HG03521 (cell line): ENCODE data around the gene KCNAB1.
A peak's percentile ranks its signal among the peaks of the same experiment; 100 is the strongest.
"Not testable (repeated sequence)": the region's sequence is repeated elsewhere in the genome, so short reads cannot be mapped to it uniquely, and the experiment has no call there.

Experiments
- ATAC-seq: cut with Tn5 transposase; IDR thresholded peaks from one replicate; pipeline ENCODE4 v1.9.1; 2021; ENCODE audit warnings: mild to moderate bottlenecking, moderate library complexity; ENCODE audit not compliant: unreplicated experiment

Gene KCNAB1

DNA sequence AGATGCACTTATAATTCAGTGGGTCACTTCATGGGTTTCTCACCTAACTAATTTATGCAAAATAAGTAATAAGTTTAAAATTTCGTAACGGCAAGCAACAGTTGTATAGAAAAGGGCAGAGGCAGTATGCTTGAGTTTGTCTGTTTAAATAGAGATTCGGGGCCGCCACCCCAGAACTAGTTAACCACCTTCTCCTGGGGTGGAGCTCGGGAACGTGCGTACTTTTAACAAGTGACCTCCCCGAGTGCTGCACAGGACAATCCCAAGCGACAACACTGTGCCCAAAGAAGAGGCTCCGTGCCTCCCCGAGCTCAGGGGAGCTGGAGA is 434.1 kb downstream of the KCNAB1 start:
- ATAC-seq = no peak

DNA sequence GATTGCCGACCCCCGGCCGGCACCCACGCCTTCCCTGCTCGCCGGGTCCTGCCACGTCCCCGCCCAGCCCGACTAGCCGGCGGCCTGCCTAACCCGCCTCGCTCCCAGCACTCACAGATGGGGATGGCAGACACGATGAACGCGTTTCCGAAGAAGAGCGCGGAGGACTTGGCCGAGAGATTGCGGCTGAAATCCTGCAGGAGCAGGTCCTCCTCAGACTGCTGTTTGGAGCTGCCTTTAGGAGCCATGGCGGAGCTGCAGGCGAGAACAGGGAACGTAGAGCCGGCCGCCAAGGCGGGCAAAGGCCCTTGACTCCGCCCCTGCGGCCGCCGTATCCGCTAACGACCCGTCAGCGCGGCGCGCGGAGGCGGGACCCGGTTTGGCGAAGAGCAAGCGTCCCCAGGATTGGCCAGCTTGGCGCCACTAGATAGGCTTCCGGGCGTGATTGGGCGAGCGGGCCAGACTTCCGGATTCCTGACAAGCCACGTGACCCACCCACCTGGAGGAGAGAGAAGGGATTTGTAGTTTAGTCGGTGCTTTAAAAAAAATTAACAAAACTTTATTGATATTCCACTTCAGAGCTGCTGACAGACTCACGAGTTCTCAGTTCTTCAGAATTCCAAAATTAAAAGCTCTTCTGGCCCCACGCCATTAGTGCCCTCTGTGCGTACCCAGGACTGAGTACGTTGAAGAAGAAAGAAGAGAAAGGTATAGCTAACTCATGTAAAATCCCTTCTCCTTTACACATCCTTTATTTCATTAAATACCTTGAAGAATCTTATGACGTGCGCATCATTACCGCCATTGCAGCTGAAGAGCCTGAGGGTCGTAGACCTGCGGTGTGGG is 434.7 kb downstream of the KCNAB1 start, which contains the start of gene SSR3:
TSS of gene SSR3 (minus strand) at position 276 of the 846 bp plus-strand sequence. CDS start at position 248, 28 bp downstream.
- peak; percentile 100 for ATAC-seq

DNA sequence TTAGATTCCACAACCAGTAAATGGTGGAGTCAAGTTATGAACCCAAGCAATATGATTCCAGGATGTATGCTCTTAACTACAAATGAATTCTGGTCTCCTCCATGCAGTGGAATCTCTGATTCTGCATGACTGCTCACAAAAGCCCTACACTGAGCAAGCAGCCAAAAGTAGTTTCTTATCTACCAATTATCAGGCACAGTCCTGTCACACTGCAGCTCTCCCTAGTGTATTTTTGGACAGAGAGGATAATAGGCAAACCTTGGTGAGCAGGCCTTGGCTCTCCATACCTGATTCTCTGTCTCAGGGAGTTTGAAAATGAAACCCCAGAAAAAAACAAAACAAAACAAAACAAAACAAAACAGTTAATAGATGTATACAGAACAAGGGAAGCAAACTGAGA is 438.0 kb downstream of the KCNAB1 start:
- ATAC-seq = no peak

DNA sequence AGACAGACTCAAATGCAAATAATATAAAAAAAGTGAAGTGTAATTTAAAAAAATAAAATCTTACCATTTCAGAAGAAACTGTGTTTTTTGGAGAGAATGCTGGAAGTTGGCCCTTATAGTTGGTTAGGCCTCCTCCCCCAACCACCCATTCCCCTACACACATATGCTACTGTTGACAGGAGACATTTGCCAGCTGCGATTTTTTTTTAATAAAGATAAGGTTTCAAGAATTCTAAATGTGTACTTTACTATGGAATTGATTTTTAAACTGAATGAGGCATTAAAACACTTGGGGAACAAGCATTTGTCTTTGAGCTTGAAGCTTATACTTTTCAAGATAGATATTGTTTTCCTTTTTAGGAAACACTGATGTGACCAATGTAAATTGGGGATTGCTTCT is 438.9 kb downstream of the KCNAB1 start:
- no peak for ATAC-seq

DNA sequence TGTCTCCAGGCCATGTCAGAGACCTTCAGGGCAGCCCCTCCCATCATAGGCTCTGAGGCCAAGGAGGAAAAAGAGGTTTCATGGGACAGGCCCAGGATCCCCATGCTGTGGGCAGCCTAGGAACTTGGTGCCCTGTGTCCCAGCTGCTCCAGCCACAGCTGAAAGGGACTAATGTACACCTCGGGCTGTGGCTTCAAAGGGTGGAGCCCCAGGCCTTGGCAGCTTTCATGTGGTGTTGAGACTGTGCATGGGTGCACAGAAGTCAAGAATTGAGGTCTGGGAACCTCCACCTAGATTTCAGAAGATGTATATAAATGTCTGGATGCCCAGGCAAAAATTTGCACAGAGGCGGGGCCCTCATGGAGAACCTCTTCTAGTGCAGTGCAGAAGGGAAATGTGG is 441.2 kb downstream of the KCNAB1 start:
- ATAC-seq = no peak

DNA sequence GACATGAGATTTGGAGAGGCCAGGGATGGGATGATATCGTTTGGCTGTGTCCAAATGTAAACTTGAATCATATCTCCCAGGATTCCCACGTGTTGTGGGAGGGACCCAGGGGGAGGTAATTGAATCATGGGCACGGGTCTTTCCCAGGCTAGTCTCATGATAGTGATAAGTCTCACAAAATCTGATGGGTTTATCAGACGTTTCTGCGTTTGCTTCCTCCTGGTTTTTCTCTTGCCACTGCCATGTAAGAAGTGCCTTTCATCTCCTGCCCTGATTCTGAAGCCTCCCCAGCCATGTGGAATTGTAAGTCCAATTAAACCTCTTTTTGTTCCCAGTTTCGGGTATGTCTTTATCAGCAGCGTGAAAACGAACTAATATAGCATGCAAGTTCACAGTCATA is 442.1 kb downstream of the KCNAB1 start:
- ATAC-seq = not testable (repeated sequence)

DNA sequence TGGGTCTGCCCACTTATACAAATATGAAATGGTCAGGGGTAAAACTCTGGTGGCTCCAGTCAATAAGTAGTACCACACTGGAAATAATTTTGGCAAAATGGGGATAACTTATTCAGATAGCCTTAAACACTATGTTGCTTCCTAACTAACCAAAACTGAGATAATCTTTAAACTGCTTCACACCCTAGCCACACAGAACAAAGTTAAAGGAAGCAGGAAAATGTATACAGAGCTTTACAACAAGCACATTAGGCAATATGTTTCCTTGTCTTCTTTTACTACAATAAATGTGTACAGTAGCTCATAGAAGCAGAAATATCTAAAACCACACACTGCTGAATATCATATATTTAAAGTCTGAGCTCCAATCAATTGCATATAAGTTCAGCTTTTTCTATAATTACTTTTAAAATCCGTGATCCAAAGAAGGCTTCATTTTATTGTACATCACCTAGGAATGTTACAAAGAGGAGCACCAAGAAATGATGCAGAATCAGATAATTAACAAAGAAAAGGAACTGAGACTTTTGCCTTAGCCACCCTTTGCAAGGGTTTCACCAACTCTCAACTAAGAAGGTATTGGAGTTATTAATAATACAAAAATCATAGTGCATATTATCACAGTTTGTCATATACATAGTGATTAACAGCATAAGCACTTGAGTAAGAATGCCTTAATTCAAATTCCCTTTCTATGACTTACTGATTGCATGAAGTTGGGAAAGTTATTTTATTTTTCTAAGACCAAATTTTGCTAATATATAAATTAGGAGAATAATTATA is 443.7 kb downstream of the KCNAB1 start:
- ATAC-seq = no peak

DNA sequence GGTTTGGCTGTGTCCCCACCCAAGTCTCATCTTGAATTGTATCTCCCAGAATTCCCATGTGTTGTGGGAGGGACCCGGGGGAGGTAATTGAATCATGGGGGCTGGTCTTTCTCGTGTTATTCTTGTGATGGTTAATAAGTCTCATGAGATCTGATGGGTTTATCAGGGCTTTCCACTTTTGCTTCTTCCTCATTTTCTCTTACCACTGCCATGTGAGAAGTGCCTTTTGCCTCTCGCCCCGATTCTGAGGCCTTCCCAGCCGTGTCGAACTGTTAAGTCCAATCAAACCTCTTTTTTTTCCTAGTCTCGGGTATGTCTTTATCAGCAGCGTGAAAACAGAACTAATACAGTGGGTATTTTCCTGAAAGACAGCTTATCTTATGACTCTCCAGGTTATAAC is 448.6 kb downstream of the KCNAB1 start:
- not testable (repeated sequence) for ATAC-seq

DNA sequence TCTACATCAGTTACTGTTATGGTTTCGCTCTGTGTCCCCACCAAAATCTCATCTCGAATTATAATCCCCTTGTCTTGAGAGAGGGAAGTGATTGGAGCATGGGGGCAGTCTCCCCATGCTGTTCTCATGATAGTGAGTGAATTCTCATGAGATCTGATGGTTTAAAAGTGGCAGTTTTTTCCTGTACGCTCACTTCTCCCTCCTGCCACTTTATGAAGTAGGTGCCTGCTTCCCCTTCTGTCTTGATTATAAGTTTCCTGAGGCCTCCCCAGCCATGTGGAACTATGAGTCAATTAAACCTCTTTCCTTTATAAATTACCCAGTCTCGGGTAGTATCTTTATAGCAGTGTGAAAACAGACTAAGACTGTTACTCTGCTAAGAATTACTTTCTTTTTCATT is 449.5 kb downstream of the KCNAB1 start:
- not testable (repeated sequence) for ATAC-seq

DNA sequence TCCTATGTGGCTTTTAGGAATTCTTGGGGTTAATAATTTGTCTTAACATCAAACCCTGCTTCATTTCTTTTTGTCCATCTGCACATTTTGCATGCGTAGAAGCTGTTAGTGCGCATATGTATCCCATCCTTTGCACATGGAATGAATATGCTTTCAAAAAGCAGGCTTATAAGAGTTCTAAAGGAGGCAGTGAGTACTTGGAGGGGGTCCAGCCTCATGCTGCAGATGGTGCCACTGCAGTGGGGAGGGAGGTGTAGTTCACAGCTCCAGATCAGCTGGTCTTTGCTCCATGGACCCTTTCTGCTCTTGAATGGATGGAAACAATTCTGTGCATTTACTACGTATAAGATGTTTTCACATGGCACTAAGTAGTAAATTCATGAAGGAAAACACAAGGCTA is 455.3 kb downstream of the KCNAB1 start:
- ATAC-seq = no peak

DNA sequence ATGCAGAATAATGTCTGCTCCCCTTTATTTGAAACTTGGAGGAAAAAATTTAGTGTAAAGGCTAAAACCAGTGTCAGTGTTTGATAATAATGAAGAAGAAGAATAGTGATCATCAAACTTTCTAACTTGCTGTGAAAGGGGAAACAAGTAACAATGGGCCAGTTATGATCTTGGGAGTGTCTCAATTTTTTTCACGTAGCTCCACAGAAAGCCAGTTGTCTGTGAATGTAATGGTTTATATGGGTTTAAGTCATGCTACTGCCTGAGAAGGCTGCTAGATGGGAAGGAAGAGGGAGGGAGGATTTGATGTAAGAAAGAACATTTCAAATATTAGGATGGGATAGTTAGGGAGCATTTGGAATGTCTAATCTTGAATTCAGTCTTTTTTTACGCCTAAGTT is 455.7 kb downstream of the KCNAB1 start:
- no peak for ATAC-seq

DNA sequence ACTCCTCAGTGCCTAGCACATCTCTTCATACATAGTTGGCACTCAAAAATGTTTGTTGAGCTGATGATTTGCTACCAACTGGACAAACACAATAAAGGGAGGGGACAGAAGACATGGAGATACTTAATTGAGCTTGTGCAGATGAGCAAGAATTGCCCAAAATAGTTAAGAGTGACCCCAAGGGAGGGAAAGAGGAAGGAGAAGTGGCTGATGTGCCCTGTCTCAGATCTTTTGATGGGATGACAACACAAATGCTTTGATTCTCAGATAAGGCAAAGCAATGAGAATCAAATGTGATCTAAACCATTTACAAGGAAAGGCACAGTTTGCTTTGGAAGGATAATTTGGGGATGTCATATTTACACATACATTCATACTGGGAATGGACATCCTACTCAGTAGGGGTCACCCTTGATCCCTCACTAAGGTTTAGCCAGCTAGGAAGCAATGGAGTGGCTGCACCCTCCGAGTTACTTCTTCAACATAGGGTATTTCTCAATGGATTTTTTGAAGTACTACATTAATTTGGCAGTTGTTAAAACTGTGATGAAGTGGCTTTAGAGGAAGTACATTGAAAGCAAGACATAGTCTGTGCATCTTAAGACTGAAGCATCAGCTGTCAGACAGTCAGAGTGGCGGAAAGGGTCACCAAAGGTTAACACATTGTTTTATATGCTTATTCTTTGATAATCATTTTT is 456.4 kb downstream of the KCNAB1 start:
- no peak for ATAC-seq

DNA sequence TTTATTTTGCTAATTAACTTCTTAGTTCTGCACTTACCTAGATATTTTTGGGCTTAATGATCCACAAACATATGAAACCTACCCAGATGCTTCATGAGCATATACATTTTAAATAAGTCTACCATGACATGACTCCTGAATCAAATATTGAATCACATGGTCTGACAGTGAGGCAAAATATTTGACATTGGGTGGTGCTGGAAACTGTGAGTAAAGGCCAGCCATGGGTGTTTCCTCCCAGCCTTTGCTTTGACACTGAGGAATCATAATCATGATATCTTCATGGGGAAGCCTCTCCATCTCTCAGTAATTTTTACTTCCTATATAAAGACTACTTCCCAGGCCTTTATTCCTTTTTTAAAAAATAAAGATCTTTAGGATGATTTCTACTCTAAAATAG is 457.4 kb downstream of the KCNAB1 start:
- no peak for ATAC-seq

DNA sequence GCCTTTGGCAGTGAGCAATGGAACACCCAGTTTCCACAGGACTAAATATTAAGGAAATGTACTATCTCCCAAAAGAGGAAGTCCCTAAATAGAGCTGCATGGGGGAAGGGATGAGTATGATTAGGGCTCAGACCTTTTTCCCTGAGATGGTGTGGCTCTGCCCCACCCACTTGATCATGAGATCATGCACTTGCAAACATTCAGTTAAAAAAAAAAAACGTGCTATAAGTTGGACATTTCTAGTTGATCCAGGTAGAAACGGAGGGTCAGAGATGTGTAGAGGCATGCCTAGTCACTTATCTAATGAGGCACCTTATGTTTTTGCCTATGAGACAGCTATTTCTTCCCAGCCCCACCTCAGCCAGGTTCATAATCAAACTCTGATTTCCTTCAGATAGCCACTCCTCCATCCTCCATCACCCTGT is 459.1 kb downstream of the KCNAB1 start:
- no peak for ATAC-seq

DNA sequence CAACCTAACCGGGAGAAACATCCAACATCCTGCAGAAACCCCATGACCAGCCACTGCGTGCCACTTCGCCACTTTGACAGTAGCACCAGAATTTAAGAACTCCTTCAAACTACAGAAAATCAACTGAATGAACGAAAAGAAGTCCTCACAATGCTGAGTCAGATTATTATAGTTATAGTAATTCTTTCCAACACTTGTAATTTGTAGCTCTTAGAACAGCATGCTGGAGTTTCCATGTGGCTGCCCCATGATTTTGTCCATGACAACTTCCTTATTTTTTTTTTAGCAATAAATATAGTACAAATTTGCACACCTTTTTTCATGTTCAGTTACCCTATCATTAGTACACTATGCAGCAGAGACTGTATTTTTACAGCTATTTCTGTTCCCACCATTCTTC is 460.7 kb downstream of the KCNAB1 start:
- no peak for ATAC-seq

DNA sequence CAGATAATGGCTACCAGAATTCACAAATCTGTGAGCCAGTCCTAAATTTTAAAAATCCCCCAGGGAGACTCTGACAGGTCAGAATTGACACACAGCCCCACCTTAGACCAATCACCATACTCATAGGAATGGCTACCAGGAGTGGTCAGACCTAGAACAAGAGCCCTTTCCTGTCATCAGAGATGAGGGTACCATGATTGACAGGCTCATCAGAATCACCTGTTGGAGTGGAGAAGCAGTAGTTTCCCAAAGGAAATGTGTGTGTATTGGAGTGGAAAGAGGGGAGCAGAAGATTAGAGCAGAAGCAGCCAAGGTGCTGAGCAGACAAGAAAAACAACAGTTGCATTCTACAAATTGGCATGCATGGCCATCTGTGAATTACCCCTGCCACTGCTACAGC is 461.6 kb downstream of the KCNAB1 start:
- ATAC-seq = no peak

DNA sequence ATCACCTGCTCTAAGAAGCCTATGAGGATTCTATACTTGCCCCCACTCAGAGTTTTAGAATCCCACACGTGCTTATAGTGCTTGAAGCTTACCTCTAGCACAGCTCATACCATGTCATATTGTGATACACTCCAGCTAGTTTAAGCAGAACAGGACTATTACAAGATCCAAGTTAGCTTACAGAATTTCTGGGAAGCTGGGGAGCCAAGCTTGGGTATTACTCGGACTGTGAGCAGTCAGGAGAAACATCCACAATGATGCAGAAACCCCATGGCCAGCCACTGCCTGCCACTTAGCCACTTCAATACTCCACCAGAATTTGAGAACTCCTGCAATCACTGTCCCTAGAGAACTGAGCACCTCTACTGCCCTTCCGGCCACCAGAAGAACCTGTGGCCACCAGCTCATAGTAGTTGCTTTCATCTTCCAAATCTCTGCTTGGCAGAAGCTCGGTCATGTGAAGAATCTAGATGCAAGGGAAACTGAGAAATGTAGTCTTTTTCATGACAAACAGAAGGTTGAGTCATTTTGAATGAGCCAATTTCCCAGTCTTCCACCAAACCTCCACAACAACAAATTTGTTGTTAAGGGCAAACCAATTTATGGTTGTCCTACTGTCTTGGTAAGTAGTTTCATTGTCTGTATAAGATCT is 462.3 kb downstream of the KCNAB1 start:
- ATAC-seq = peak; percentile 74

DNA sequence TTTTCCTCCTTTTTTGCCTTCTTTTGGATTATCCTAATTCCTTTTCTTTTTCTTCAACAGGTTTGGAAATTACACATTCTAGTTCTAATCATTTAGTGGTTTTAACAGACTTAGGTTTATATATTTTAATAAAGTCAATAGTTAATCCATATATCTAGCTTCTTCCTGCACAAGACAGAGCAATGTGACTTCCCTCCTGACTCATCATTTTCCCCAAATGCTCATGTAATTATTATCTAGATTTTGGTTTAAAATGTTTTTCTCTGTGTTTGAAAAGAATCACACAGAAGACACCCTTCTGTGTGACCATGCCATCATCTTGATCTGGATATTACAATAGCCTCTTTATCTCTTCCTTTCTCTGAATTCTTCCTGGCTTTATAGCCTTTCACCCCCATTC is 463.1 kb downstream of the KCNAB1 start:
- ATAC-seq = no peak

DNA sequence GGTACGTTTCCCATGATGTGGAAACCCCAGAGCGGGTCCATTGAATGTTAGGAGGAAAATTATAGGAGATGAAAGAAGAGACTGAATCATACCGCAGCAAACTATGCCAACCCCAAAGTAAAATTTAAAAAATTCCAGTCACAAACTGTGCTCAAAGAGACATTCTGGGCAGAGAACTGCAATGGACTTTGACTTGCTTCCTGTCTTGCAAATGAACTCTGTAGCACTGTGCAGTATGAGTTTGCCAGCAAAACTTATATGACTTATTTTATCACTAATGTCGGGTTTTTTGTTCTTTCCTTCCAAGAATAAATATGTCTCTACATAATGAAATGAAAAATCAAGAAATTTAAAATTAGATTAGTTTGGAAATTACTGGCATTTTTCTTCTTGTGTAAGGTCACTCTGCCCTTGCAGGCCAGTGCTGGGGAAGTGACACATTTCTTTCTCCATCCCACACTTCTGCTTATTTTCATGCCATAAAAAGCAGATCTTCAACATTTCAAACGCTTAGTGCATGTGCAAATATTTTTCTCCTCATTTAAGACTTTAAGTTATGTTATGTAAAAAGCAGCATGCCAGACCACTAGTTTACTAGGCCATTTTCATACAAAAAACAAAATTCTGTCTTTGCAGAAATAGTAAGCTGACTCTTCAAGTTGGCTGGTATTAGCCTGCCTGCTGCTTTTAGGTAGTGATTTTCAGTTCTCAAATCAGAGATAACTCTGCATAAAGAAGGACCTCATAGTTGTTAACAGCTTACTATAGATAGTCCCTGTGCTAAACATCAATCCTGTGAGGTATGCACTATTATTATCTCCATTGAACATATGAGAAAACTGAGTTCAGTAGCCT is 466.8 kb downstream of the KCNAB1 start:
- no peak for ATAC-seq

DNA sequence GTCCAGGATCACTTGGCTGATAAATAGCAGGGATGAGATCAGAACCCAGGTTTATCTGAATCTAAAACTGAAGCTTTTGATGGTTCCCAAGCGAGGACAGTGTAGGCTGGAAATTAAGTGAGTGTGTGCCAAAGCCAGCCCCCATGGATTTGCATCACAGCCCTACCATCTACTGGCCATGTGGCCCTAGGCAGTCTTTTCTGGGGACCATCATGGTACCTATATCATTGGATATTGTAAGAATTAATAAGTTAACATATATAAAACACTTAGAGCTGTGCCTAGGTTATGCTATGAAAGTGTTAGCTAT is 467.3 kb downstream of the KCNAB1 start:
- no peak for ATAC-seq
